ENCODE data around the gene CLK1. TPM values are rescaled to one million over a fixed set of nuclear protein-coding genes. Genes with fewer than 3 reads are reported as not detected.
"Not testable (repeated sequence)": the region's sequence is repeated elsewhere in the genome, so short reads cannot be mapped to it uniquely, and the experiment has no call there.

The CLK1 gene
- total RNA-seq = 84.8 TPM

DNA sequence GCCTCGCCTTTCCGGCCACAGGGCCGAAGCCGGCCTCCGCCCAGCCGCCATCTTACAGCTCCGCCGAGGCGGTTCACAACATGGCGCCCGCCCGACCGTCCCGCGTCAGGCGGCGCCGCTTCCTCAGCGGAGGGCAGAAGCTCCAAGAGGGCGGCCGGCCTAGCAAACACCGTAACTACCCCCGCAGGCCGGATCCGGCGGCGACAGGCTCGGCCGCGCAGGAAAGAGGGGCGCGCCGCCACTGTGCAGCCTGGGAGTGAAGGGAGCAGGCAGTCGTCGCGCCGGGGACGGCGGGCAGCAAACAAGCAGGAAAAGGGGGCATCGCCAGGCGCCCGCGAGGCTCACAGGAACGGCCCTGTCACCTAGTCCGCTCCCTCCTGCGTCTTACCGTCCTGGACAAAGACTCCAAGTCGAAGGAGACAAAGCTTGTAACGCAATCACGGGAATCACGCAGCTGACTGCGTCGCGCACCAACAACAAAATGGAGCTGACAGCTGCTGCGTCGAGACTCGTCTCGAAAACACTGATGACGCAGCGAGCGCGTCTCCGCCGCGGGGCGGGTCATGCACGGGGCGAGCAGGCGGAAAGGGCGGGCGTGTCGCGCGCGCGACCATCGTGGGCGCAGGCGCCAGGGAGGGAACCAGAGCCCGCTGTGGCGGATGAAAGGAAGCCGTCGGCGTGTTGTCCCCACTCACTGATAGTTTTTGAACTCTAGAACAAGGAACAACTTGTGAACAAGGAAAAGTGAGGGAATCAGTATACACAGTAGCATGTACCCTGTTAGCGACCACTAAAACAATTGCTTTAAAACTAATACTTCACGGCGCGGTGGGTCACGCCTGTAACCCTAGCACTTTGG lies at the start of gene CLK1:
Gene CLK1 (minus strand): TSS at position 483 of the 859 bp plus-strand sequence. CDS start 2,796 bp downstream, outside the sequence.
- peak; percentile 94 to 97 (median 96) for DNase-seq (ENCODE audit: low read depth in 2 of 3, low spot score in 2 of 3)

DNA sequence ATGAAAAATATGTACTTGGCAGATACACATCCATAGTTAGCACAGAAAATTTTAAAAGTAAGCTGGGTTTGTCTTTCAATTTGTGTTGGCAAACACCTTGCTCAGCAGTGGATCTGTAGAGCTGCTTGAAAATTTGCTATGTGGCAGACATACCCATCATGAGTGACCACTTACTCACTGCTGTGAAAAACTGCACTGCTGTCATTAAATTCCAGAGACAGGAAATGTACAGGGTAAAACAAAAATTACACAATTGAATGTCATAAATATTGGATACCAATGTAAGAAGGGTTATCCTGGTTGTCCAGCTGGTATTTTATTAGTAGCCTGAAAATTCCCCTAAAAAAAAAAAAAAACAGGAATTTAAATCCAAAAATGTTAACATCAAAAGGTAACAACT lies 49.2 kb upstream of the CLK1 start:
- no peak for DNase-seq (ENCODE audit: low read depth in 2 of 3, low spot score in 2 of 3)

DNA sequence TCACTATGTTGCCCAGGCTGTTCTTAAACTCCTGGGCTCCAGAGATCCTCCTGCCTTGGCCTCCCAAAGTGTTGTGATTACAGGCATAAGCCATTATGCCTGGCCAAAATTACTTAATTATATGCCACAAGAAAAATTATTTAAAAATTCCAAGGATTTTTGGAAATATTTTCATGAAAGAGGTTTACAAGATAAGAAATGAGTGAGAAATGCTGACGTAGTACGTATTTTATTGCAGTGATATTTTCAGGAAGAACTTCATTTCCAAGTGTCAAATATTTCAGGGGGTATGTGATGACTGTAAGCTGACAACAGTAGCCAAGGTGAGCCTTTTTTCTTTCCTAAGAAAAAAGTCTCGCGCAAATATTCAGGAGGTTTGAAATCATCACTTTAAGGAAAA lies 45.5 kb upstream of the CLK1 start:
- no peak for DNase-seq (ENCODE audit: low read depth in 2 of 3, low spot score in 2 of 3)

DNA sequence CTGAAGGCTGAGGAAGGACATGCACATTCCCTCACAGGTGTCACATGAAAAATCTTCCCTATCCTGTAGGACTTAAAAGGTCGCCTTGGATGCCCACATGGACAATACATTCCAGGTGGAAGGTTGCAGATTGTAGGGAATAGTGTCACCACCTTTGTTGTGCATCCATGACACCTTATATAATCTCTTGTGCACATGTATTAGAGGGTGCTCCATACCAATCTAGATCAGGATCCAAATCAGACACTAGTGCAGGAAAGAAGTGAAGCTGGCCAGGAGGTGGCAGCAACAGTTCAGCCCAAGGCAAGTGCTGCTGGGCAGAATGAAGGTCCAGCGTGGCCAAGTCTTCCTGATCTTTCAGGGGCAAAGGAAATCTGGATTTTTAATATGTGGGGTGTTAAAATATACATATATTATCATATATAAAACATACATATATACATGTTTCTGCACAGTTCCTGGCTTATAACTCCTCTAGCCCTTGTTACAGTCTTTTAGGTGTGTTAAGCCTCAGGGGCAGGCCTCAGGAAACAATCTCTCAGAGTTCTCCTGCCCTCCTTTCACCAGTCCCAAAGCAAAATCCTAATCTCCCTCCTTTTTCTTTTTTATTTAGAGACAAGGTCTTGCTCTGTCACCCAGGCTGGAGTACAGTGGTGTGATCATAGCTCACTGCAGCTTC lies 41.3 kb upstream of the CLK1 start:
- DNase-seq (ENCODE audit: low read depth in 2 of 3, low spot score in 2 of 3) = peak in 2 of 3 donors; percentile 63 to 69

DNA sequence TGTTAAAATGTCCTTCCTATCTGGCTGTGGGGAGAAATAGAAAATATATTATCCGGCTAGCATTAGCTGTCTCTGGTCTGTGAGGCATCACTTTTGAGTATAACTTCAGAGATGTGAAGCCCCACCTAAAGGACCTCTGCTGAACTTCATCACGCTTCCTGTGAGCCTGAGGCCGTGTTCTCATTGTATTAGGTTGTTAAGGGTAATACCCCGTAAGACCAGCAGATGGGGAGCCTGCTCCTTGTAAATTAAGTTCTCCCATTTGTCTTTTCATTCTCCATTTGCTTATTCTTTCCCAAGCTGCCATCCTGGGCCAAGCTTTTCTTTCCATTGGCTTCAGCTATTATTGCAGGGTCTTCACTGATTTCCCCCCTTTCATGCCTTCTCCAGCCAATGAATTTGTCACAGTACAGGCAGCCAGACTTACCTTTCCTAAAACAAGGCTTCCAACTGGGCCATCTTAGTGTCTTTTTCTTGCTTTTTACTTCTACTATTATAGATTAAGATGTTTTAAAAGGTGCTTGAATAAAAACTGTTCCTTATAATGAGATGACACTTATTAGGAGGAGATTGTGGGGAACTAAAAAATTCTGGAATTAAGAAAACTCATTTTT lies 37.1 kb upstream of the CLK1 start:
- DNase-seq (ENCODE audit: low read depth in 2 of 3, low spot score in 2 of 3) = peak; percentile 52 to 94 (median 88)

DNA sequence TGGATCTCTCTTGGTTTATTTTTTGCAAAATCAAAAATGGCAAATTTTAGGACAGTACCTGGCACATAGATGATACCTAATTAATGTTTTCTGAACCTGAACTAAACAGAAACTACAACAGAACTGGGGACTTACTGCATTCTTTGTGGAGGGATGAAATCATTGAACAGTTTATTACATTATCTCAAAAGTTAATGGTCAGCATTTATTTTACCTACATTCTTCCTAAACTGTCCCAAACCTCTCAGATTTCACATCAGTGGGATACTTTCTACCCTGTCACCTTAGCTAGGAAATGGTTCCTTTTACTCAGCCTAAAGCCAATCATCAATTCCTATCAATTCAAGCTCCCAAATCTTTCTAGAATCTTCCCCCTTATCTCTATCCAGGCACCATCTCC lies 35.0 kb upstream of the CLK1 start:
- DNase-seq (ENCODE audit: low read depth in 2 of 3, low spot score in 2 of 3) = no peak

DNA sequence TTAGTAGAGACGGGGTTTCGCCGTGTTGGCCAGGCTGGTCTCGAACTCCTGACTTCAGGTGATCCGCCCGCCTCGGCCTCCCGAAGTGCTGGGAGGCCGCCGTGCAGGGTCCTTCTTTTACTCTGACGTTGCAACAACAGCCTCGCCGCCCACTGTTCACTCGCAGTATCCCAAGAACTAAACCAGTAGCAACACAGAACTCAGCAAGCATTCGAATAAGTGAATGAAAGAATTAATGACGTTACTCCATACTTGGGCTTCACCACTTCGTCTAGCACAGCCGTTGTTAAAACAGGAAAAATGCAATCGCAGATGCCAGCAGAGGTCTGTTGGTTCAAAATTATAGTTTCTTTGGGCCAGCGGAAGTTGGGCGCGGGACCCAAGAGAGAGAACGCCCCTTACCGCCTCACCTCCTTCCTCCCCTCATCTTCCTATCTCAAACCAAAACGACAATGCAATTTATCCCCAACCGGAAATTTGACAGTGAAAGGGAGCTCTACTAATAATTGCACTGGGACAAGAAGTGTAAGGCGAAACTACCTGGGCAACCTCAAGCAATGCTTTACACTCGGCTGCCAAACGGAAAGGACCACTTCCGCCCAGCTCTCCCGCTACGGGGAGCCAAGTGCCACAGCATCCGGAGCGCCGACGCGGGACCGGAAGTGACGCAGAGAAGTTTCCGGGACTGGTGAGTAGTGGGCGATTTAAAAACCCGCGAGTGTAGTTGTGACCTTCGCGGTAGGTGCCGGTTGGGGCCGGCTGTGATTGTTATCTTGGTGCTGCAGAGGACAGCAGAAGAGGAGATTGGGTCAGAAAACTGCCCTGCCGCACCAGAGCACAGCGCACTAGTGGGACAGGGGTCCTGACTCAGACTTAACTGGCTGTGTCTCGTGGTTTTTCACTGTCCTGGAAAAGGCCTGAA lies 24.5 kb upstream of the CLK1 start, which contains the start of the genes NIF3L1 and PPIL3:
Gene NIF3L1 (plus strand): TSS at position 668 of the 922 bp plus-strand sequence. CDS start 2,573 bp downstream, outside the sequence.
Gene PPIL3 (minus strand): TSS at position 374 of the 922 bp plus-strand sequence. CDS start 1,462 bp downstream, outside the sequence.
- DNase-seq (ENCODE audit: low read depth in 2 of 3, low spot score in 2 of 3) = peak; percentile 94 to 99 (median 99)

DNA sequence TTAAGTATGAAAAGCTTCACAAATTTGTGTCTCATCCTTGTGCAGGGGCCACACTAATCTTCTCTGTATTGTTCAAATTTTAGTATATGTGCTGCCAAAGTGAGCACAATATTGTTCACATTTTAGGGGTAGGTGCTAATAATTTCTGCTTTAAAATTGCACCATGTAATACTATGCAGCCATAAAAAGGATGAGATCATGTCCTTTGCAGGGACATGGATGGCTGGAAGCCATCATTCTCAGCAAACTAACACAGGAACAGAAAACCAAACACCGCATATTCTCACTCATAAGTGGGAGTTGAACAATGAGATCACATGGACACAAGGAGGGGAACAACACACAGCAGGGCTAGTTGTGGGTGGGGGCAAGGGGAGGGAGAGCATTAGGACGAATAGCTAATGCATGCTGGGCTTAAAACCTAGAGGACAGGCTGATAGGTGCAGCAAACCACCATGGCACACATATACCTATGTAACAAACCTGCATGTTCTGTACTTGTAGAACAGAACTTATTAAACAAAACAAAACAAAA lies 17.3 kb upstream of the CLK1 start:
- not testable (repeated sequence) for DNase-seq (ENCODE audit: low read depth in 2 of 3, low spot score in 2 of 3)

DNA sequence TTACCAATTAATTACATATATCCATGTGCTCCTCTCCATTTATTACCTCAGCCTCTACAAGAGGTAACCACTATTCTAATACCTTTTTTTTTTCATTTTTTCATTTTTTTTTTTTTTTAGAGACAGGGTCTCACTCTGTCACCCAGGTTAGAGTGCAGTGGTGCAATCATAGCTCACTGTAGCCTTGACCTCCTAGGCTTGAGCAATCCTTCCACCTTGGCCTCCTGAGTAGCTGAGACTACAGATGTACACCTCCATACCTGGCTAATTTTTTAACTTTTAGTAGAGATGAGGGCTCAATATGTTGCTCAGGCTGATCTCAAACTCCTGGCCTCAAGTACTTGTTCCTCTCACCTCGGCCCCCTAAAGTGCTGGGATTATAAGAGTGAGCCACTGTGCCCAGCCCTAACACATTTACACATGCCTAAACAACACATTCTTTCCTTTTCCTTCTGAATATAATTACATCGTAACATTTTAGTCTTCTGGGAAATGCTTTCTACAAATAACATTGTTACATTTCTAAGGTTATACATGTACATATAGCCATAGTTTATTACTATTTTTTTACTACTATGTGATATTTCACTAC lies 13.9 kb upstream of the CLK1 start:
- no peak for DNase-seq (ENCODE audit: low read depth in 2 of 3, low spot score in 2 of 3)

DNA sequence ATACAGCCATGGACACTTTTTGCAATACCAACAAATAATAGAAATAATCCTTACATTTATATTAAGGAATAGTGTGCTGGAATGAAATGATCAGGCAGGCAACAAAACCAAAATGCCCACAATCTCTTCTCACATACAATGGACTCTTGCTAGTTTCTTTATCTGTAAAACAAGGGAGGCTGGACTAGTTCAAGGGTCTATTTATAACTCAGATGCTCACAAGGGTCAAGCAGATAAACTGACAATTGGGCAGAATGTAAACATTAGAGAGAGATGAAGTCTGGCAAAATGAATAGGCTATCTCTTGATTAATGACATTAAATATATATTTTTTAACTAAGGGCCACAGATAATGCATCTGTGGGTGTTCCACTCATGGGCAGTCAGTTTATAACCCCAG lies 13.0 kb upstream of the CLK1 start:
- DNase-seq (ENCODE audit: low read depth in 2 of 3, low spot score in 2 of 3) = no peak

DNA sequence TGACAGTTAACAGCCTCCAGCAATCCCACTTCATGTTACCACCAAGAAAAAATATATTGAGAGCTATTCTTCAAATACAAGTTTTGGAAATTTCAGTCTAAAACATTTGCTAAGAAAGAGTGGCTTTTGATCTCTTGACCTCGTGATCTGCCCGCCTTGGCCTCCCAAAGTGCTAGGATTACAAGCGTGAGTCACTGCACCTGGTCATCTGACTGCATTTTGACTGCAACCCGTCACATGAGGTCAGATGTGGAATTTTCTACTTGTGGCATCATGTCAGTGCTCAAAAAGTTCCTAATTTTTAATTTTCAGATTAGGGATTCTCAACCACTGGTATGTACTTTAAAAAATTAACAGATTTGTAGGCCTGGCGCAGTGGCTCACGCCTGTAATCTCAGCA lies 9.1 kb upstream of the CLK1 start:
- DNase-seq (ENCODE audit: low read depth in 2 of 3, low spot score in 2 of 3) = no peak

DNA sequence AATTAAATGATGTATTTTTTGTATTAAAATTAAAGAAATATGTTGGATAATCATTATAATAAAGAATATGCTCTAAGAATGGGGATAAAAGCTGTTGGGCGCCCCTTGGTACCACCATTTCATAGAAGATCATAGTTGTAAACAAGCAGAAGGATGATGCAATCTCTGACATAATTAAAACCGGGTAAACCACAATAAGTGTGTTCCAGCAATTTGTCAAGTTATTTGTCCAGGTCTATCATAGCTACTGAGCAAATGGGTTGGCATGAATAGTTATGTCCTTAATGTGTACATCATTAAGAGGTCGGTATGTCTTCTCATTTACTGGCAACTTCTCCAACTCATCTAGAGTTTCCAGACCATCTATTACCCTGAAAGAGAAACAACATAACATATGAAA lies 6.7 kb upstream of the CLK1 start:
- no peak for DNase-seq (ENCODE audit: low read depth in 2 of 3, low spot score in 2 of 3)

DNA sequence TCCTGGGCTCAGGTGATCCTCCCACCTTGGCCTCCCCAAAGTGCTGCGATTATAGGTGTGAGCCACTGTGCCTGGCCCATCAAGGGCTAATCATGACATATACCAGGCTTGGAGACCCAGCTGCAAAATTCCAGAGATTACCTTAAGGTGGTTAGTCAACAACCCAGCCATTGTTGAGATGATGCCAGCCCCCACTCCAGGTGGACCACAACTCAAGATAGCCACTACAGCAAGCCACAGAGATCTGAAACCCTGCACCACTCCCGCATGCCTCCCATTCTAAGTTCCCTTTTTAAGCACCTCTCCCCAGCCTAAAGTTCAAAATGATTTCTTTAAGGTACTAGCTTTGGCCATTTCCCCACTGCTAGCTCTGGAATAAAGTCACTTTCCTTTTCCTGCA lies 4.6 kb upstream of the CLK1 start:
- DNase-seq (ENCODE audit: low read depth in 2 of 3, low spot score in 2 of 3) = no peak

DNA sequence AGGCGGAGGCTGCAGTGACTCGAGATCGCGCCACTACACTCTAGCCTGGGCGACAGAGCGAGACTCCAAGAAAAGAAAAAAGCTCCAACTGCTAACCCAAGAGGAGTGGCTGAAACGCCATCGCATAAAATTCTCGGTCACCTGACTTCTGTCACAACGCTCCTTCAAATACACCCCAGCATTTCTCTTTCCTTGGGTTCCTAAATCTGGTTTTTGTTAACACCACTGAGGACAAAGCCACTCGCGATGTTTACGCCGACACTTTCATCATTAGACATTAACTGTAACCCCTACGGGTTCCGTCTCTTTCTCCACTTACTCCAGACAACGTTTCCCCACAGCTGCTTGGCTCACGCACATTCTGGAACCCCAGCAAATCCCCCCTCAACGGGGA lies 679 bp downstream of the CLK1 start:
- DNase-seq (ENCODE audit: low read depth in 2 of 3, low spot score in 2 of 3) = no peak

DNA sequence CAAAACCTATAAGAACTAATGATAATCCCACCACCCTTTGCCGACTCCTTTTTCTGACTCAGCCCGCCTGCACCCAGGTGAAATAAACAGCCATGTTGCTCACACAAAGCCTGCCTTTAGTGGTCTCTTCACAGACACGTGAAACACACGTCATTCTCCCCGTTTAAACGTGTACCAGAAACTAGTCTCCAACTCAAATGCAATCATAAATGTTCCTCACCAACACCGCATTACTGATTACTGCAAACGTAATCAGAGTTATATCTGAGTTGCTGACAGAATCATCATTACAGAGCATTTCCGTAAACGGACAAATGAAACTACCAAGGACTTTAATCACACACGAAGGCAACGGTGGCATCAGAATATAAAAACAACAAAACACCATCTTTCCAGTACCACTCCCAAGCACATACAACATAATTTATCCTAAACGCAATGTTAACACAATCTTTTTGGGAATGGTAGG lies 1.9 kb downstream of the CLK1 start:
- peak; percentile 29 to 76 (median 56) for DNase-seq (ENCODE audit: low read depth in 2 of 3, low spot score in 2 of 3)

DNA sequence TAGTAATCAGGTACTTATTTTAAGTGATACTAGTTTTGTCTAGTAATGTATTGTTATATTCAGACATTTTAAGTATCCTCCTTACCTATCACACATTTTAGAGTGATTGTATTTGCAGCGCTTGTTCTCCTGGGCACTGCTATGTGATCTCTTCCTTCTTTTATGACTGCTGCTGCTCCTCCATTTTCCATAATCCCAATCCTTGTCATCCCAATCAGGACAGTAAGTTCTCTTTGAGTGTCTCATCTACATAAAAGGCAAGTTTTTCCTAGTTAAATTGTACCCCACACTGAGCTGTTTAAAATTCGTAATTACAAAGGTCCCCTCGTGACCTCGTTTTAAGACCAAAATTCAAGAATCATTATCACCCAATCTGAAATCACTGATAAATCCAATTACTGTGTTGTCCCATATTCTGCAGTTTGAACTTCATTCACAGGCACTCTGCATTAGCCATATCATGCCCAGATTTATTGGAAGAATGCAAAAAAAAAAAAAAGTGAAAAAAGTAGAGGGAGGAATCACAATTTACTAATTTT lies 2.8 kb downstream of the CLK1 start:
- no peak for DNase-seq (ENCODE audit: low read depth in 2 of 3, low spot score in 2 of 3)

DNA sequence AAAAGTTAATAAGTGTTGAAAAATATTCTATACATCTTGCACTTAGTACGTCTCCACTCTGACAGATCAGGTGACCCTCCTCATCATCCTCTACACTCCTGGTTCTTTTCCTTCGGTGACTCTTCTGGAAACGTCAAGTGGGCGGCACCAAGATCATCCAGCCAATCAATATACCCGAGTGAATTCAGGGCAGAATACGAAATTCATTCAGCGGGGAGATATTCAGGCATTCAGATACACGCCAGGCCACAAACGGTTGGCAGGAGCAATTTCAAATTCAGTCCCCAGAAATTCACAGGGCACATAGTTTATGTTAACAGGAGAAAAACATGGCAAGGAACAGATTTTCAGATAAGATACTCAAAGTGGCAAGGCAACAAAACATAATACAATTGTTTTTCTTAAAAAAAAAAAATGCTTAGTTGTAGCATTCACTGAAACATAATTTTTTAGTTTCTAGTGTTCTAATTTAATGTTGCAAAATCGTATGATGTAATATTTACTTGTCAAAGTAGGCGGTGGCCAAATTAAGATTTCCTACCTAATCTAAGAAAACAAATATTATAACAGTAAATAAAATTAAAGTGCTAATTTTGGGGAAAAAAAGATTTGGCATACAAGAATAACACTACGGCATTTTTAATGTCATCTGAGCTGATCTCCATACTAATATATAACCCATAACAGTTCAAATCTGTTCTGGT lies 4.2 kb downstream of the CLK1 start:
- no peak for DNase-seq (ENCODE audit: low read depth in 2 of 3, low spot score in 2 of 3)

DNA sequence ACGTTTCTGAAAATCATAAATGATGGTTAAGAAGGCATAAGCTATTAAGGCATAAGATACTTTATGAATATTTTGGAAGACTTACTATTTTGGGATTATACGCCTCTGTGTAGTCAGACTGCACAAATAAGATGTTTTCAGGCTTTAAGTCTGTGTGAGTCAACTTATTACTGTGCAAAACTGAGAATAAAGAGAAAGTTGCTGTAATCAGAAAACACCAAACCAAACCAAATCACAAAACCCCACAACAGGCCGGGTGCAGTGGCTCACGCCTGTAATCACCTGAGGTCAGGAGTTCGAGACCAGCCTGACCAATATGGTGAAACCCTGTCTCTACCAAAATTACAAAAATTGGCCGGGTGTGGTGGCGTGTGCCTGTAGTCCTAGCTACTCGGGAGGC lies 7.7 kb downstream of the CLK1 start:
- DNase-seq (ENCODE audit: low read depth in 2 of 3, low spot score in 2 of 3) = no peak

DNA sequence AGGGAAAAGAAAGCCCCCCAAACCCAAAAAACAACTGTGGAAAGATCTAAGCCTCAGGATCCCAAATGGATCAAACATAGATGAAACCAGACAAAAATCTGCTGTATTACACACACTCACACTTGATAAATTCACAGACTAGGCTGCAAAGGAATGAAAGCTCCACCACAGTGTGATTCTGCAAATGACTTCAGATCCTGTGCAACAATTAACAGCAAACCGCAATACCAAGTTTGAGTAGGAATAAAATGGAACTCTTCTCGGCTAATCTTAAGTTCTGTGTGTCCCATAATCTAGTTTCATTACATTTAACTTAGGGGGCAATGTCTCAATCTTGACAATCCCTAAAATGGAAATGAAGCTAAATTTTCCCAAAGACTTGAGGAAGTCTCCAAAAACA lies 11.9 kb downstream of the CLK1 start:
- DNase-seq (ENCODE audit: low read depth in 2 of 3, low spot score in 2 of 3) = no peak
